ENCODE results near the gene PPP1R13B. TPM values are rescaled to one million over a fixed set of nuclear protein-coding genes. Genes with fewer than 3 reads are reported as not detected.

PPP1R13B gene
- total RNA-seq, 1 experiment from 2014 or later, result 26.5 TPM

- DNase-seq, result no peak
- intact Hi-C loops (cut with micrococcal nuclease; ENCODE audit: unreplicated experiment), result no loop called here
- CTCF ChIA-PET, result no interaction called here
These were observed 15.9 kb upstream of the PPP1R13B start for GRCh38 chr14:103863245-103863644.

GRCh38 chr14:103862393-103862782 lies 15.0 kb upstream of the PPP1R13B start:
- no peak overlapping the region for H3K4me3 ChIP-seq
- BruUV-seq (replicated peaks), result no TSS peak
- H3K27ac ChIP-seq, result no peak overlapping the region
- no peaks in the 10 kb centered on the region for H3K79me2 ChIP-seq (ENCODE audit: low read depth)
- TF ChIP-seq EZH2 (IDR thresholded peaks at IDR 0.05; ENCODE audit: low read depth) (no peak), CTCF (conservative IDR thresholded peaks at IDR 0.05) (no peak)
- no peaks in the 10 kb centered on the region for H3K4me1 ChIP-seq (replicated peaks; ENCODE audit: insufficient read depth)
- H3K9me2 ChIP-seq (ENCODE audit: insufficient read depth), result no peaks in the 10 kb centered on the region
- no peak overlapping the region for H2AFZ ChIP-seq
- DNase-seq, result no peak
- intact Hi-C loops (cut with micrococcal nuclease; ENCODE audit: unreplicated experiment), result no loop called here
- no peaks in the 10 kb centered on the region for H4K20me1 ChIP-seq (ENCODE audit: insufficient read depth)
- H3K4me2 ChIP-seq, result no peak overlapping the region
- H3K36me3 ChIP-seq (ENCODE audit: low read depth), result no peaks in the 10 kb centered on the region
- H3F3A ChIP-seq (ENCODE audit: insufficient read depth, low read depth), result no peaks in the 10 kb centered on the region
- POLR2A ChIA-PET (ENCODE audit: unreplicated experiment), result no interaction called here
- H3K9me3 ChIP-seq (ENCODE audit: insufficient read depth, low read depth), result no peaks in the 10 kb centered on the region
- CTCF ChIA-PET, result interaction anchor here (0.9 kb wide), 1 partner anchor 38 kb away, joined by 8 read pairs; no protein-coding TSS in a partner anchor
- H3K27me3 ChIP-seq (ENCODE audit: insufficient read depth, low read depth), result no peaks in the 10 kb centered on the region

More at GRCh38 chr14:103863245-103863644, 15.9 kb upstream of the PPP1R13B start:
- Histone ChIP-seq H3K27ac (no peak overlapping the region), H3K4me2 (no peak overlapping the region), H3K9me3 (ENCODE audit: insufficient read depth, low read depth) (no peaks in the 10 kb centered on the region), H3K27me3 (ENCODE audit: insufficient read depth, low read depth) (no peaks in the 10 kb centered on the region), H3K4me1 (replicated peaks; ENCODE audit: insufficient read depth) (no peaks in the 10 kb centered on the region), H3K4me3 (no peak overlapping the region), H3K79me2 (ENCODE audit: low read depth) (no peaks in the 10 kb centered on the region), H4K20me1 (ENCODE audit: insufficient read depth) (no peaks in the 10 kb centered on the region), H3K9me2 (ENCODE audit: insufficient read depth) (no peaks in the 10 kb centered on the region), H2AFZ (no peak overlapping the region), H3K36me3 (ENCODE audit: low read depth) (no peaks in the 10 kb centered on the region), H3F3A (ENCODE audit: insufficient read depth, low read depth) (no peaks in the 10 kb centered on the region)
- BruUV-seq (replicated peaks), result no TSS peak
- TF ChIP-seq CTCF (conservative IDR thresholded peaks at IDR 0.05) (no peak), EZH2 (IDR thresholded peaks at IDR 0.05; ENCODE audit: low read depth) (no peak)
- POLR2A ChIA-PET (ENCODE audit: unreplicated experiment), result no interaction called here

- ChIA-PET POLR2A (ENCODE audit: unreplicated experiment) (no interaction called here), CTCF (interaction anchor here (0.9 kb wide), 1 partner anchor 39 kb away, joined by 8 read pairs; no protein-coding TSS in a partner anchor)
- Histone ChIP-seq H2AFZ (no peak overlapping the region), H3K36me3 (ENCODE audit: low read depth) (no peaks in the 10 kb centered on the region), H3K27me3 (ENCODE audit: insufficient read depth, low read depth) (no peaks in the 10 kb centered on the region), H3K4me1 (replicated peaks; ENCODE audit: insufficient read depth) (no peaks in the 10 kb centered on the region), H3K9me3 (ENCODE audit: insufficient read depth, low read depth) (no peaks in the 10 kb centered on the region), H4K20me1 (ENCODE audit: insufficient read depth) (no peaks in the 10 kb centered on the region), H3K9me2 (ENCODE audit: insufficient read depth) (no peaks in the 10 kb centered on the region), H3K4me2 (no peak overlapping the region), H3K79me2 (ENCODE audit: low read depth) (no peaks in the 10 kb centered on the region), H3K4me3 (no peak overlapping the region), H3K27ac (no peak overlapping the region), H3F3A (ENCODE audit: insufficient read depth, low read depth) (no peaks in the 10 kb centered on the region)
- no peak for DNase-seq
- no peak for TF ChIP-seq CTCF (conservative IDR thresholded peaks at IDR 0.05)
- TF ChIP-seq EZH2 (IDR thresholded peaks at IDR 0.05; ENCODE audit: low read depth), result no peak
- intact Hi-C loops (cut with micrococcal nuclease; ENCODE audit: unreplicated experiment), result no loop called here
- no TSS peak for BruUV-seq (replicated peaks)
These were observed 14.3 kb upstream of the PPP1R13B start for GRCh38 chr14:103861413-103862392.

Data from PC-9 (cell line).